A549 (cell line): ENCODE measurements around the gene MYRIP. TPM values are rescaled to one million over a fixed set of nuclear protein-coding genes. Genes with fewer than 3 reads are reported as not detected.

Source experiments
- ATAC-seq, 2 experiments: fragments of 200-7000 bp in 1 of 2; fragments of >200 bp in 1 of 2; cut with Nextera tagmentation in 1 of 2; cut with Tn5 transposase in 1 of 2; 3 replicates each; pipeline versions ENCODE4 v1.8.0 to v1.9.1; 2018 to 2020; ENCODE audit warnings: mild to moderate bottlenecking in 1 of 2, moderate library complexity in 1 of 2
- CTCF ChIA-PET: fragments of 300-600 bp; sonication (Branson Sonifier 250); formaldehyde crosslinking; extraction: SDS; loops from one replicate; lab custom pipeline; 2021; ENCODE audit warnings: antibody characterized with exemption, inconsistent platforms; lab: Yijun Ruan, JAX
- POLR2A ChIA-PET: fragments of 350-600 bp; formaldehyde crosslinking; extraction: SDS; loops from one replicate; lab custom pipeline; 2021; ENCODE audit warnings: antibody characterized with exemption, inconsistent platforms; lab: Yijun Ruan, JAX
- DNase-seq, 2 experiments: peaks; one replicate each; pipeline versions ENCODE4 v3.0.0 to v3.0.0-alpha.2; 2011 to 2016; ENCODE audit warnings: low read depth in 1 of 2, low spot score in 1 of 2
- FAIRE-seq: peaks from 2 replicates; lab custom pipeline; 2011; peaks lifted over from hg19 to GRCh38; lab: Jason Lieb, UNC
- H3K27ac ChIP-seq, 2 experiments: fragments of >200 bp; sonication (Bioruptor Twin); formaldehyde crosslinking; 3 replicates each; pipeline ENCODE4 v1.5.1; 2016 to 2017
- H3K4me1 ChIP-seq: fragments of >200 bp; sonication (Bioruptor Twin); formaldehyde crosslinking; 3 replicates; pipeline ENCODE4 v1.6.1; 2016
- H3K4me2 ChIP-seq: fragments of >200 bp; sonication (Bioruptor Twin); formaldehyde crosslinking; 3 replicates; pipeline ENCODE4 v1.6.1; 2016
- H3K4me3 ChIP-seq: fragments of >200 bp; sonication (Bioruptor Twin); formaldehyde crosslinking; 3 replicates; pipeline ENCODE4 v1.5.1; 2016
- H3K9me3 ChIP-seq: fragments of >200 bp; sonication (Bioruptor Twin); formaldehyde crosslinking; 3 replicates; pipeline ENCODE4 v1.6.1; 2016
- ATOH8 ChIP-seq: fragments of 250-450 bp; sonication (Bioruptor Pico); IDR thresholded peaks from 2 replicates; pipeline ENCODE4 v1.5.0; 2020; ENCODE audit warnings: low read depth, mild to moderate bottlenecking, moderate library complexity
- CBX2 ChIP-seq: fragments of 200-600 bp; sonication (generic); IDR thresholded peaks from 2 replicates; pipeline ENCODE4 v1.6.1; 2016; ENCODE audit warnings: low read depth, mild to moderate bottlenecking, borderline replicate concordance
- CBX8 ChIP-seq: fragments of 200-600 bp; sonication (generic); IDR thresholded peaks from 2 replicates; pipeline ENCODE4 v1.6.1; 2016
- CTCF ChIP-seq: fragments of >200 bp; sonication (Bioruptor Twin); formaldehyde crosslinking; IDR thresholded peaks from 3 replicates; pipeline ENCODE4 v1.5.1; 2016
- E2F6 ChIP-seq: IDR thresholded peaks from 2 replicates; pipeline ENCODE4 v1.6.1; 2012; ENCODE audit warnings: low read depth, borderline replicate concordance
- HMGXB4 ChIP-seq: fragments of 250-450 bp; sonication (Bioruptor Pico); IDR thresholded peaks from 2 replicates; pipeline ENCODE4 v1.5.0; 2021; ENCODE audit warnings: mild to moderate bottlenecking, moderate library complexity, borderline replicate concordance
- KDM1A ChIP-seq: fragments of 200-600 bp; sonication (generic); IDR thresholded peaks from 2 replicates; pipeline ENCODE4 v1.6.1; 2016; ENCODE audit warnings: low read depth, mild to moderate bottlenecking
- MYC ChIP-seq: IDR thresholded peaks from 2 replicates; pipeline ENCODE4 v1.6.1; 2012; ENCODE audit warnings: mild to moderate bottlenecking, inconsistent platforms, low read length, improper control_type of control experiment, borderline replicate concordance
- NFE2L2 ChIP-seq: fragments of 150-350 bp; conservative IDR thresholded peaks from 2 replicates; pipeline ENCODE4 v1.6.1; 2014; ENCODE audit warnings: low read length
- PBX3 ChIP-seq: IDR thresholded peaks from 2 replicates; pipeline ENCODE4 v1.6.1; 2012
- RAD21 ChIP-seq, 2 experiments: fragments of >200 bp in 1 of 2; sonication (Bioruptor Twin) in 1 of 2; formaldehyde crosslinking in 1 of 2; IDR thresholded peaks in 1 of 2; conservative IDR thresholded peaks in 1 of 2; 2 replicates in 1 of 2; 3 replicates in 1 of 2; pipeline ENCODE4 v1.6.1; 2012 to 2018; ENCODE audit warnings: inconsistent platforms in 1 of 2
- RARB ChIP-seq: fragments of 250-450 bp; sonication (Bioruptor Pico); IDR thresholded peaks from 2 replicates; pipeline ENCODE4 v1.8.0; 2021; ENCODE audit warnings: mild to moderate bottlenecking, moderate library complexity
- RCOR1 ChIP-seq: fragments of 150-350 bp; IDR thresholded peaks from 2 replicates; pipeline ENCODE4 v1.6.1; 2014; ENCODE audit warnings: antibody characterized with exemption, low read length, low read depth
- REST ChIP-seq: fragments of 200-600 bp; sonication (generic); IDR thresholded peaks from 2 replicates; pipeline ENCODE4 v1.6.1; 2016; ENCODE audit warnings: antibody characterized with exemption, mild to moderate bottlenecking, moderate library complexity
- RFX5 ChIP-seq: fragments of 450-650 bp; IDR thresholded peaks from 2 replicates; pipeline ENCODE4 v1.7.1; 2014; ENCODE audit warnings: antibody characterized with exemption, mild to moderate bottlenecking, moderate library complexity
- RNF2 ChIP-seq: fragments of 200-600 bp; sonication (generic); IDR thresholded peaks from 2 replicates; pipeline ENCODE4 v1.6.1; 2016; ENCODE audit warnings: low read depth, mild to moderate bottlenecking, antibody characterized with exemption, moderate library complexity, borderline replicate concordance
- TFCP2L1 ChIP-seq: fragments of 250-450 bp; sonication (Bioruptor Pico); IDR thresholded peaks from 2 replicates; pipeline ENCODE4 v1.5.0; 2021; ENCODE audit warnings: mild to moderate bottlenecking
- ZC3H11A ChIP-seq: fragments of 450-650 bp; IDR thresholded peaks from 2 replicates; pipeline ENCODE4 v1.6.1; 2014; ENCODE audit warnings: antibody characterized with exemption, mild to moderate bottlenecking
- ZSCAN20 ChIP-seq: fragments of 250-450 bp; sonication (Bioruptor Pico); IDR thresholded peaks from 2 replicates; pipeline ENCODE4 v1.8.0; 2022; ENCODE audit warnings: mild to moderate bottlenecking, moderate library complexity
- WGBS: methylation state at CpG from one replicate; pipeline ENCODE4 v1.1.6; 2017; ENCODE audit errors: missing lambda C conversion rate; 5-methylcytosine and 5-hydroxymethylcytosine counted together
- polyA plus RNA-seq, 4 experiments: library from polyadenylated mRNA; depleted of rRNA in 3 of 4; stranded (reverse); fragments of >200 nt; fragmentation: RNase III in 1 of 4; extraction: RNeasy Plus Mini Kit Qiagen cat#74134 plus additional on column Dnase treatment in 1 of 4; gene quantifications; 2 replicates in 3 of 4; 3 replicates in 1 of 4; pipeline ENCODE4 v1.2.3, GENCODE V29; 2011 to 2017

The MYRIP gene
- polyA plus RNA-seq, 2 of the 4 experiments (the other 2 are of a cell fraction) = not detected

- FAIRE-seq (no peak), ATAC-seq (no peak)
- POLR2A ChIA-PET = no interaction called here
- H3K9me3 ChIP-seq = no peaks in the 10 kb centered on the region; the same call in 2 of the 3 replicates
- 2% methylated on average over 3 of the region's 3 CpGs for WGBS
- TF ChIP-seq RFX5 = no peak
- no peak for TF ChIP-seq PBX3
- TF ChIP-seq RCOR1 = no peak
- no peak for TF ChIP-seq RARB (CRISPR knock-in tag)
- TF ChIP-seq MYC = no peak
- no peak for TF ChIP-seq ATOH8 (CRISPR knock-in tag)
- no peak for TF ChIP-seq KDM1A
- no peak for TF ChIP-seq CTCF
- no peak for TF ChIP-seq RNF2
- no peak for TF ChIP-seq ZSCAN20 (CRISPR knock-in tag)
- no peak for TF ChIP-seq E2F6
- no peak for TF ChIP-seq NFE2L2
- no peak for TF ChIP-seq CBX2
- TF ChIP-seq RAD21 (conservative IDR thresholded peaks at IDR 0.05 in 1 of 2, IDR thresholded peaks at IDR 0.05 in 1 of 2) = no peak
- no peak for TF ChIP-seq CBX8
- no peak for TF ChIP-seq TFCP2L1 (CRISPR knock-in tag)
- no peak for TF ChIP-seq REST
- TF ChIP-seq ZC3H11A = no peak
- TF ChIP-seq HMGXB4 (CRISPR knock-in tag) = no peak
- TF ChIP-seq, all 56 proteins: peak for 0
- no peak overlapping the region for H3K4me3 ChIP-seq
- CTCF ChIA-PET = interaction anchor here (0.6 kb wide), 1 partner anchor 321 kb away, joined by 3 read pairs; no protein-coding TSS in a partner anchor
- H3K4me1 ChIP-seq = no peaks in the 10 kb centered on the region
- no peak overlapping the region for H3K4me2 ChIP-seq
- no peak overlapping the region for H3K27ac ChIP-seq
- DNase-seq = no peak
Observed at GRCh38 chr3:39855517-39855916, 46.1 kb downstream of the MYRIP start.
